ENCODE data around the gene CD163.

- no peak for TF ChIP-seq CTCF (IDR thresholded peaks at IDR 0.05)
- TF ChIP-seq POLR2A (IDR thresholded peaks at IDR 0.05), result no peak
Observed at GRCh38 chr12:7451756-7452155, 51.8 kb downstream of the CD163 start.
